Measurements from ENCODE around the gene EPS15. TPM values are rescaled to one million over a fixed set of nuclear protein-coding genes. Genes with fewer than 3 reads are reported as not detected.
A peak's percentile ranks its signal among the peaks of the same experiment; 100 is the strongest.

The EPS15 gene
- total and polyA plus RNA-seq, 9 of the 15 experiments (the other 6 are each of a cell fraction or from before 2014, with no cell fraction given) = 23.1 to 69.0 (median 41.7) TPM

- TF ChIP-seq HINFP (tag; conservative IDR thresholded peaks at IDR 0.05; ENCODE audit: low read depth) (no peak), SREBF2 (CRISPR knock-in tag; IDR thresholded peaks at IDR 0.05) (no peak), THAP7 (CRISPR knock-in tag; IDR thresholded peaks at IDR 0.05) (no peak), ZNF830 (CRISPR knock-in tag; IDR thresholded peaks at IDR 0.05) (no peak), NFYB (IDR thresholded peaks at IDR 0.05; ENCODE audit: extremely low read depth, insufficient read length) (no peak), NFRKB (IDR thresholded peaks at IDR 0.05; ENCODE audit: low read depth) (0 out of 2 replicates have a peak, but pooled peaks have one; percentile 6), ZNF311 (CRISPR knock-in tag; IDR thresholded peaks at IDR 0.05) (0 out of 2 replicates have a peak, but pooled peaks have one; percentile 11), RAD21 (CRISPR knock-in tag; conservative IDR thresholded peaks at IDR 0.05 in 1 of 2, IDR thresholded peaks at IDR 0.05 in 1 of 2) (no peak), EGR1 (conservative IDR thresholded peaks at IDR 0.05) (no peak), RCOR1 (IDR thresholded peaks at IDR 0.05; ENCODE audit: borderline replicate concordance in 1 of 2, low read depth in 2 of 2, low read length in 2 of 2) (no peak), SAP30 (IDR thresholded peaks at IDR 0.05; ENCODE audit: borderline replicate concordance, insufficient read depth, low read depth, low read length, poor library complexity, severe bottlenecking) (no peak), MAFF (IDR thresholded peaks at IDR 0.05; ENCODE audit: low read length) (no peak), SMAD1 (IDR thresholded peaks at IDR 0.05; ENCODE audit: low read depth, low read length, partially characterized antibody) (no peak), RERE (CRISPR knock-in tag; IDR thresholded peaks at IDR 0.05; ENCODE audit: borderline replicate concordance) (no peak), ASH1L (IDR thresholded peaks at IDR 0.05; ENCODE audit: borderline replicate concordance, low read depth, partially characterized antibody) (no peak), SMARCC2 (IDR thresholded peaks at IDR 0.05; ENCODE audit: low read depth) (no peak), EP400 (IDR thresholded peaks at IDR 0.05) (no peak), FOXA1 (IDR thresholded peaks at IDR 0.05; ENCODE audit: borderline replicate concordance) (no peak), DIDO1 (tag; IDR thresholded peaks at IDR 0.05; ENCODE audit: low read depth) (no peak), CREB1 (IDR thresholded peaks at IDR 0.05) (no peak), CREB1 (CRISPR knock-in tag; IDR thresholded peaks at IDR 0.05) (no peak), ZFPM2 (CRISPR knock-in tag; IDR thresholded peaks at IDR 0.05) (no peak)
Measured at GRCh38 chr1:51422367-51423072, 96.5 kb downstream of the EPS15 start (continued).

Measured in K562 (cell line).